ENCODE measurements around the gene GATAD1.
"Not testable (repeated sequence)": the region's sequence is repeated elsewhere in the genome, so short reads cannot be mapped to it uniquely, and the experiment has no call there.

Gene GATAD1

DNA sequence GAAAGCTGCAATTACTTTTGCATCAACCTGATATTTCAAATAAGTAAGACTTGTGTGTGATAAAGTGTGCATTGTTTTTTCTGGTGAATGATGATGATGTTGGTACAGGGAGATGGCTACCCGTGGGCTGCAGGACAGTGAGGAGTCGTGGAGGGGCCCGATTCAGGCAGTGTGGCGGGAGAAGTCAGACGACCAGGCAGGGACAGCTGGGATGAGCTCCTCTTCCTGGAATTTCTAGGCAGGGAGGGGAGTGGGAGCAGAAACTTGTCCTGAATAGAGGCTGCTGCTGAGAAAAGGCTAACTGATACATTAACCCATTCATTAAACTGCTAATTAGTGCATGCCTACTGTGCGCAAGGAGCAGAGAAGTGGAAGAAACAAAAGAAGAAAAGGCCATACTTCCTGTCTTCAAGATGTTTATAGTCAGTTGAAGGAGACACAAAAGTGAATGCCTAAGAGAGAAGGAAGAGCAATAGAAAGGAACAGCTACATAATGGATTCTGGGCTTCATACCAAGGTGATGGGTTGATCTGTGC is 9.3 kb upstream of the GATAD1 start:
- DNase-seq, result no peak

DNA sequence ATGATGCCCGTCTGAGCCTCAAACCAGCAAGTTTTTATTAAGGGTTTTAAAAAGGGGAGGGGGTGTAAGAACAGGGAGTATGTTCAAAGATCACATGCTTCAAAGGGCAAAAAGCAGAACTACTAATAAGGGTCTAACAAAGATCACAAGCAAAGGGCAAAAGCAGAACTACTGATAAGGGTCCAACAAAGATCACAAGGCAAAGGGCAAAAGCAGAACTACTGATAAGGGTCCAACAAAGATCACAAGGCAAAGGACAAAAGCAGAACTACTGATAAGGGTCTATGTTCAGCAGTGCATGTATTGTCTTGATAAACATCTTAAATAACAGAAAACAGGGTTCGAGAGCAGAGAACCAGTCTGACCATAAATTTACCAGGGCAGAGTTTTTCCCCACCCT is 4.6 kb upstream of the GATAD1 start:
- DNase-seq, result not testable (repeated sequence)

DNA sequence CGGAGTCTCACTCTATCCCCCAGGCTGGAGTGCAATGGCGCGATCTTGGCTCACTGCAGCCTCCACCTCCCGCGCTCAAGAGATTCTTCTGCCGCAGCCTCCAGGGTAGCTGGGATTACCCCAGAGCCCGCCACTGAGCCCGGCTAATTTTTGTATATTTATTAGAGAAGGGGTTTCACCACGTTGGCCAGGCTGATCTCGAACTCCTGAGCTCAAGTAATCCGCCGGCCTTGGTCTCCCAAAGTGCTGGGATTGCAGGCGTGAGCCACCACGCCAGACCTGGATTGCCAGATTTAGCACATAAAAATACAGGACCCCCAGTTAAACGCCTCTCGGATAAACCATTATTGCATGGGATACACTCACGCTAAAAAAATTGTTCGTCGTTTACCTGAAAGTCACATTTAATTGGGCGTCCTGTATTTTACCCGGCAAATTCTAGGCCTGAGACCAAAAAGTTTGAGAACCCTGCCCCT is 375 bp upstream of the GATAD1 start:
- no peak for DNase-seq

- peak; percentile 72 to 75 (median 72) for DNase-seq
Measured at GRCh38 chr7:92448205-92448747, 994 bp downstream of the GATAD1 start.

- DNase-seq, result no peak
Measured at GRCh38 chr7:92451645-92452044, 4.4 kb downstream of the GATAD1 start.

GRCh38 chr7:92456236-92456635 is 9.0 kb downstream of the GATAD1 start:
- no peak for DNase-seq

GRCh38 chr7:92460109-92460508 is 12.8 kb downstream of the GATAD1 start:
- no peak for DNase-seq

GRCh38 chr7:92460510-92460909 is 13.2 kb downstream of the GATAD1 start:
- DNase-seq, result no peak

DNA sequence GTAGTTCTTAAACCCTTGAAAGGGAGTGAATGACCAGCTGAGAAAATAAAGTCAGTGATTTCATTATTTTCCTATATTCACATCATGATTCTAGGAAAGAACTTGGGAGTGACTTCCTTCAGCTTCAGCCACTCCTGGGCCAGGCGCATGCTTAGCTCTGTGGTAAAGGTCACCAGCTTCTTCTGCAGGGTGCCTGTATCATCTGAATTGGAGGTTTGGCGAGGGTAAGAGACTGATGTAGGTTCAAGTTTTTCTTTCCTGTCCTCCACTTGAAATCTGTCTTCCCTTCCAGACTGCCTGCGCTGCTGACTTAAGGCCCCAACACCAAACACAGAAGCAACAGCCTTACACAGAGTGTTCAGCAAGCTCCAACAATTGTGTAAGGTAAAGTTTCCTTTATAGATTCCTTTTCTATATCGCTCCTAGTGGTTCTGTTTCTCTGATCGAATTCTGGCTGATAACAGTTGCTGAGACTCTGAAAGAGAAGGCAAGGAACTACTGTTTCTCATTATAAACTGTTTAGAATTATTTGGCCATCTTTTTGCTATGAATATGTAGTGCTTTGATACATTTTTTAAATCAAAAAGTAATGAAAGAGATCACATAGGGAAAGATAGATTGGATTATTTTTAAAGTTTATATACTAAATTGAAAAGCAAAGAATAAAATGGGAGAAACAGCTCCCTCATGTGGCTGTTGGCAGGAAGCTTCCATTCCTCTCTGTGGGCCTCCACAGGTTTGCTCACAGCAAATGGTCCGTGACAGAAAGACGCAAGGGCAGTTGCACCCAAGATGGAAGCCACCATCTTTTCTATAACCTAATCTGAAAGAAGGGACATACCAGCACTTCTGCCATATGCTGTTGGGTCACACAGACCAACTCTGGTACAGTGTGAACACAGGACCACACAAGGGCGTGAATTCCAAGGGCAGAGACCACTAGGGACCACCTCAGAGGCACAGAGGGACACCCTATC is 14.0 kb downstream of the GATAD1 start:
- DNase-seq, result peak; percentile 32 to 44 (median 35)

- no peak for DNase-seq
Measured at GRCh38 chr7:92462560-92462959, 15.3 kb downstream of the GATAD1 start.

- no peak for DNase-seq
Measured at GRCh38 chr7:92464515-92464914, 17.2 kb downstream of the GATAD1 start.

DNA sequence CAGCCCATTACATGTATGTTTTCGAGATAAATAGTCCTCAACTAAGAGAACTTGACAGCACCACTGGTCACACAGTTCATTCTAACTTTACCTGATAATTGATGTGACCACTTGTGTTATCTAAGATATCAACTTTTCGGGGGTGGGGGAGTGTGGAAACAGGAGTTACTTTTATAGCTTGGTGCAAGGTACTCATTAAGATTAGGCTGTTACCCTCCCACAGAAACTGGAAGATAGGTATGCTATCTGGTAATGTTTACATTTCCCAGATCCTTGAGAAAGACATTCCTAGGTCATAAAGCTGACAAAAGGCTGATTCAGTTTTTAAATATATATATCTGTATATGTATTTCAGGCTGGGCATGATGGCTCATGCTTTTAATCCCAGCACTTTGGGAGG is 19.4 kb downstream of the GATAD1 start:
- DNase-seq, result no peak

- not testable (repeated sequence) for DNase-seq
Measured at GRCh38 chr7:92468589-92468988, 21.3 kb downstream of the GATAD1 start.

DNA sequence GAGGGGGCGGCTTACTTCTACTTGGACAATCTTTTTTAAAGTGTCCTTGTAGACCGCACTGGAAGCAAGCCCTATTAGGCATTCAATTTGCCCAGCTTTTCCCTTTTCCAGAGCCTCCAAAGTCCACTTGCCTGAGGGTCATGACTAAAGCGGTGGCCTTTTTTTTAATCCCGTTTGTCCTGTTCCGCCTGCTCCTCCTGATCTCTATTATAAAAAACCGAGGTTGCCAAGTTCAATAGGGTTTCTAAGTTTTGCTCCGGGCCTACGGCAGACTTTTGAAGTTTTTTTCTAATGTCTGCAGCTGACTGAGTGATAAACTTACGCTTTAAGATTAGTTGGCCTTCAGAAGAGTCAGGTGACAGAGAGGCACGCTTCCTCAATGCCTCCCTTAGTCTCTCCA is 26.7 kb downstream of the GATAD1 start:
- DNase-seq, result not testable (repeated sequence)

DNA sequence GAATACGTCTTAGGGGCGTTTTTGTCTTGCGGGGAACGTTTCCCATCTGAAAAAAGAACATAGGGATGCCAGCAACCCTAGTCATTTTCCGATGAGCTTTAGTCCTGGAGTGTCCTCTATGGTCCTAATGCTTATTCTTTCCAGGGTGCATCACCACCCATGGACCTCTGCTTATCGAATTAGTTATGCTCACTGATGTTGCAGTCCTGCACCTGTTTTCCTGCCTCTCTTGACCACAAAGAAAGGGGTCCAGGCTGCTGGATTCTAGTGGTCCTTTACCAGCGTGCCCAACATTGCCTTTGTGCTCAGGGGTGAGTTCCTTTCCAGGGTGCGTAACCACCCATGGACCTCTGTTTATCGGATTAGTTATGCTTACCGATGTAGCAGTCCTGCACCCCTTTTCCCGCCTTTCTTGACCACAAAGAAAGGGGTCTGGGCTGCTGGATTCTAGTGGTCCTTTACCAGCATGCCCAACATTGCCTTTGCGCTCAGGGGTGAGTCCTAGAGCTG is 28.0 kb downstream of the GATAD1 start:
- not testable (repeated sequence) for DNase-seq

GRCh38 chr7:92475851-92476590 is 28.7 kb downstream of the GATAD1 start:
- DNase-seq, result not testable (repeated sequence)

GRCh38 chr7:92477681-92478080 is 30.4 kb downstream of the GATAD1 start, which contains the start of gene ERVW-1:
Gene ERVW-1, minus strand, starts transcription at chr7:92477946. Its CDS starts 7,565 bp downstream, at chr7:92470381.
- DNase-seq, result not testable (repeated sequence)

DNA sequence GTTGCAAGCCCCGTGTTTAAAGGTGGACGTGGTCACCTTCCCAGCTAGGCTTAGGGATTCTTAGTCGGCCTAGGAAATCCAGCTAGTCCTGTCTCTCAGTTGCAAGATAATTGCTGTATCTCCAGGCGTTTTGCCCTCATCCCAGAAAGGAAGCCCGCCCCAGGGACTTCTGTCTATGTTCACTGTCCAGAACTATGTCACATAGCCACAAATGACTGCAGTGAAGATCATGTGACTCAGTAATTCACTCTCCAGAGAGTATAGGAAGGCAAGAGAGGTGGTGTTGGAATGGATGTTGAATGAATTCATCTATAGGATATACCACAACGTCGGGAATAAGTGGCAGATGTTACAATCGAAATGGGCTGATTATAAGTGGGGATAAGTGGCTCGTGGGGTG is 30.8 kb downstream of the GATAD1 start:
- DNase-seq, result no peak

- no peak for DNase-seq
Measured at GRCh38 chr7:92478711-92479110, 31.4 kb downstream of the GATAD1 start.

DNA sequence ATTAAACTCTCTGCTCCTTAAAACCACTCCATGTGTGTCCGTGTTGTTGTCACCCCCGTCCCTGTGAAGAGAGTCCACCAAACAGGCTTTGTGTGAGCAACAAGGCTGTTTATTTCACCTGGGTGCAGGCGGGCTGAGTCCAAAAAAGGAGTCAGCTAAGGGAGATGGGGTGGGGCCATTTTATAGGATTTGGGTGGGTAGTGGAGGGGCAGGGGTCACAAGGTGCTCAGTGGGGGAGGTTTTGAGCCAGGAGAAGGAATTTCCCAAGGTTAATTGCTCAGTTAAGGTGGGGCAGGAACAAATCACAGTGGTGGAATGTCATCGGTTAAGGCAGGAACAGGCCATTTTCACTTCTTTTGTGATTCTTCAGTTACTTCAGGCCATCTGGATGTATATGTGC is 31.9 kb downstream of the GATAD1 start:
- not testable (repeated sequence) for DNase-seq

- DNase-seq, result not testable (repeated sequence)
Measured at GRCh38 chr7:92483624-92484023, 36.3 kb downstream of the GATAD1 start.

DNA sequence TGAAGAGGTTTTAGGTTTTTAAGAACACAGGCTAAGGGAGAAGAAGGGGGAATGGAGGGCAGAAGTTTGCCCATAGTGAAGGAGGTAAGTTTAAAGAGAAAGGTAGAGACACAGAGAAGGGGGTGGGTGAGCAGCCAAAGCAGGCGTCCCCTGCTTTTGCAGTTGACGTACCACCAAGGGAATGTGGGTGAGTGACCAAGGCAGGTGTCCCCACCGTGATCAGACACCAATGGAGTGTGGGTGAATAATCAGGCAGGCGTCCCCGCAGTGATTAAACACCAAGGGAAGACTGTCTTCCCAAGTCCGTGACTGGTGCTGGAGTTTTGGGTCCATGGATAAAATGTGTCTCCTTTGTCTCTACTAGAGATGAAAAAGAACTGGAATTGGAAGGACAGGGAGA is 36.9 kb downstream of the GATAD1 start:
- not testable (repeated sequence) for DNase-seq
